ENCODE data around the gene JMJD8.

JMJD8 gene

GRCh38 chr16:654034-654433, 30.1 kb downstream of the JMJD8 start:
- Histone ChIP-seq H3K4me3 (ENCODE audit: low read depth, low read length) (no peak overlapping the region), H3K4me1 (ENCODE audit: control insufficient read depth, insufficient read depth, low read length) (no peaks in the 10 kb centered on the region), H3K27ac (ENCODE audit: extremely low read depth, low read depth, low read length) (no peak overlapping the region), H3K36me3 (ENCODE audit: control insufficient read depth in 2 of 2, insufficient read depth in 1 of 2, low read length in 2 of 2) (peaks cover 0 to 71% of the 10 kb centered on the region in 2 experiments; a peak in 2 of 3 replicates), H3K9me3 (ENCODE audit: control insufficient read depth, insufficient read depth, low read depth, low read length) (no peaks in the 10 kb centered on the region)
- CTCF ChIA-PET, result no interaction called here
- POLR2A ChIA-PET, result no interaction called here
- no peak for TF ChIP-seq ZNF501 (tag by site-specific recombination; IDR thresholded peaks at IDR 0.05)
- TF ChIP-seq ZNF600 (tag by site-specific recombination; IDR thresholded peaks at IDR 0.05), result 0 out of 2 replicates have a peak, but pooled peaks have one; percentile 12

- no peak overlapping the region for H3K27ac ChIP-seq (ENCODE audit: extremely low read depth, low read depth, low read length)
- no peaks in the 10 kb centered on the region for H3K9me3 ChIP-seq (ENCODE audit: control insufficient read depth, insufficient read depth, low read depth, low read length)
- TF ChIP-seq HIC1 (tag by site-specific recombination; IDR thresholded peaks at IDR 0.05), result peak; percentile 83; the same call in 1 of the 2 replicates
- no peak for TF ChIP-seq ZNF23 (tag by site-specific recombination; IDR thresholded peaks at IDR 0.05; ENCODE audit: borderline replicate concordance)
- peaks cover 0 to 57% of the 10 kb centered on the region in 2 experiments; a peak in 2 of 3 replicates for H3K36me3 ChIP-seq (ENCODE audit: control insufficient read depth in 2 of 2, insufficient read depth in 1 of 2, low read length in 2 of 2)
- ChIA-PET POLR2A (no interaction called here), CTCF (no interaction called here)
- H3K4me3 ChIP-seq (ENCODE audit: low read depth, low read length), result no peak overlapping the region
- 0 out of 2 replicates have a peak, but pooled peaks cover 3% of the 10 kb centered on the region for H3K4me1 ChIP-seq (ENCODE audit: control insufficient read depth, insufficient read depth, low read length)
Measured at GRCh38 chr16:652454-653305, 31.5 kb downstream of the JMJD8 start.

- CTCF ChIA-PET, result no interaction called here
- no peak overlapping the region for H3K27ac ChIP-seq (ENCODE audit: extremely low read depth, low read depth, low read length)
- no peaks in the 10 kb centered on the region for H3K9me3 ChIP-seq (ENCODE audit: control insufficient read depth, insufficient read depth, low read depth, low read length)
- TF ChIP-seq ATF2 (tag by site-specific recombination; IDR thresholded peaks at IDR 0.05; ENCODE audit: low read depth), result no peak
- TF ChIP-seq GLIS2 (tag by site-specific recombination; IDR thresholded peaks at IDR 0.05), result no peak
- no peak for TF ChIP-seq ZNF585B (tag by site-specific recombination; IDR thresholded peaks at IDR 0.05)
- peak; percentile 63 for TF ChIP-seq EGR2 (tag by site-specific recombination; IDR thresholded peaks at IDR 0.05; ENCODE audit: low read depth)
- TF ChIP-seq SP2 (tag by site-specific recombination; IDR thresholded peaks at IDR 0.05), result peak; percentile 44; the same call in 1 of the 2 replicates
- TF ChIP-seq ZNF549 (tag by site-specific recombination; IDR thresholded peaks at IDR 0.05), result no peak
- no peak for TF ChIP-seq ZNF169 (tag by site-specific recombination; IDR thresholded peaks at IDR 0.05)
- no peak for TF ChIP-seq ZNF624 (tag by site-specific recombination; IDR thresholded peaks at IDR 0.05)
- TF ChIP-seq ZNF449 (tag by site-specific recombination; IDR thresholded peaks at IDR 0.05), result no peak
- no peak for TF ChIP-seq SCRT1 (tag by site-specific recombination; IDR thresholded peaks at IDR 0.05; ENCODE audit: borderline replicate concordance)
- POLR2A ChIA-PET, result no interaction called here
- H3K36me3 ChIP-seq (ENCODE audit: control insufficient read depth in 2 of 2, insufficient read depth in 1 of 2, low read length in 2 of 2), result peaks cover 0 to 53% of the 10 kb centered on the region in 2 experiments; a peak in 2 of 3 replicates
- 0 out of 2 replicates have a peak, but pooled peaks cover 3% of the 10 kb centered on the region for H3K4me1 ChIP-seq (ENCODE audit: control insufficient read depth, insufficient read depth, low read length)
- H3K4me3 ChIP-seq (ENCODE audit: low read depth, low read length), result no peak overlapping the region
Measured at GRCh38 chr16:651844-652243, 32.3 kb downstream of the JMJD8 start.

Measured in HEK293 (cell line).